ENCODE results near the gene LGALS9. TPM values are rescaled to one million over a fixed set of nuclear protein-coding genes. Genes with fewer than 3 reads are reported as not detected.
"Not testable (repeated sequence)": the region's sequence is repeated elsewhere in the genome, so short reads cannot be mapped to it uniquely, and the experiment has no call there.

Gene LGALS9
- total RNA-seq, 1 donor from 2014 or later: 34.3 TPM

DNA sequence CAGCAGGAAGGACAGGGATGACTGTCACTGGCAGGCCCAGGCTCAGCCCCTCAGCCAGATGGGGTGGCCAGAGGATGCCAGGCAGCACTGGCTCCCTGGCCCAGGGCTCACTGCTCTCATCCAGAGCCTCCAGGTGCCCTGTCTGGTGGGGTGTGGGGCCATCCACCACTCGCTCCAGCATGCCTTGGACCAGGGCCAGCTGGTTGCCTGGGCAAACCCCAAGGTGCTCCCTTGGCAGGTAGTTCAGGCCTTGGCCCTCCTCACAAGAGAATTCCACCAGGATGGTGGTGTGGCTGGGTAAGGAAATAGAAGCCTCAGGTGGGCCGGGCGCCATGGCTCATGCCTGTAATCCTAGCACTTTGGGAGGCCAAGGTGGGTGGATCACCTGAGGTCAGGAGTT is 29.4 kb downstream of the LGALS9 start:
- H3K4me3 ChIP-seq: no peak overlapping the region
- TF ChIP-seq, protein P1, sequence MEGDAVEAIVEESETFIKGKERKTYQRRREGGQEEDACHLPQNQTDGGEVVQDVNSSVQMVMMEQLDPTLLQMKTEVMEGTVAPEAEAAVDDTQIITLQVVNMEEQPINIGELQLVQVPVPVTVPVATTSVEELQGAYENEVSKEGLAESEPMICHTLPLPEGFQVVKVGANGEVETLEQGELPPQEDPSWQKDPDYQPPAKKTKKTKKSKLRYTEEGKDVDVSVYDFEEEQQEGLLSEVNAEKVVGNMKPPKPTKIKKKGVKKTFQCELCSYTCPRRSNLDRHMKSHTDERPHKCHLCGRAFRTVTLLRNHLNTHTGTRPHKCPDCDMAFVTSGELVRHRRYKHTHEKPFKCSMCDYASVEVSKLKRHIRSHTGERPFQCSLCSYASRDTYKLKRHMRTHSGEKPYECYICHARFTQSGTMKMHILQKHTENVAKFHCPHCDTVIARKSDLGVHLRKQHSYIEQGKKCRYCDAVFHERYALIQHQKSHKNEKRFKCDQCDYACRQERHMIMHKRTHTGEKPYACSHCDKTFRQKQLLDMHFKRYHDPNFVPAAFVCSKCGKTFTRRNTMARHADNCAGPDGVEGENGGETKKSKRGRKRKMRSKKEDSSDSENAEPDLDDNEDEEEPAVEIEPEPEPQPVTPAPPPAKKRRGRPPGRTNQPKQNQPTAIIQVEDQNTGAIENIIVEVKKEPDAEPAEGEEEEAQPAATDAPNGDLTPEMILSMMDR (IDR thresholded peaks at IDR 0.05): no peak
- H3K27ac ChIP-seq: no peak overlapping the region
- no peaks in the 10 kb centered on the region for H3K27me3 ChIP-seq
- H3K9me3 ChIP-seq: no peaks in the 10 kb centered on the region
- intact Hi-C loops (cut with DNase I): no loop called here
- no peaks in the 10 kb centered on the region for H3K36me3 ChIP-seq
- DNase-seq (ENCODE audit: low spot score in 2 of 2): no peak
- no peaks in the 10 kb centered on the region for H3K4me1 ChIP-seq

- H3K9me3 ChIP-seq: no peaks in the 10 kb centered on the region
- H3K4me3 ChIP-seq: no peak overlapping the region
- H3K4me1 ChIP-seq: no peaks in the 10 kb centered on the region
- H3K27ac ChIP-seq: no peak overlapping the region
- DNase-seq (ENCODE audit: low spot score in 2 of 2): no peak
- intact Hi-C loops (cut with DNase I): no loop called here
- no peaks in the 10 kb centered on the region for H3K36me3 ChIP-seq
- TF ChIP-seq, protein P1 (IDR thresholded peaks at IDR 0.05): no peak
- H3K27me3 ChIP-seq: no peaks in the 10 kb centered on the region
These were observed 33.1 kb downstream of the LGALS9 start for GRCh38 chr17:27663936-27664605.

GRCh38 chr17:27664606-27664965 is 33.6 kb downstream of the LGALS9 start:
- TF ChIP-seq, protein P1 (IDR thresholded peaks at IDR 0.05): no peak
- Histone ChIP-seq H3K4me3 (no peak overlapping the region), H3K9me3 (no peaks in the 10 kb centered on the region), H3K27ac (no peak overlapping the region), H3K36me3 (no peaks in the 10 kb centered on the region), H3K4me1 (no peaks in the 10 kb centered on the region), H3K27me3 (no peaks in the 10 kb centered on the region)
- DNase-seq (ENCODE audit: low spot score in 2 of 2): no peak
- intact Hi-C loops (cut with DNase I): no loop called here

DNA sequence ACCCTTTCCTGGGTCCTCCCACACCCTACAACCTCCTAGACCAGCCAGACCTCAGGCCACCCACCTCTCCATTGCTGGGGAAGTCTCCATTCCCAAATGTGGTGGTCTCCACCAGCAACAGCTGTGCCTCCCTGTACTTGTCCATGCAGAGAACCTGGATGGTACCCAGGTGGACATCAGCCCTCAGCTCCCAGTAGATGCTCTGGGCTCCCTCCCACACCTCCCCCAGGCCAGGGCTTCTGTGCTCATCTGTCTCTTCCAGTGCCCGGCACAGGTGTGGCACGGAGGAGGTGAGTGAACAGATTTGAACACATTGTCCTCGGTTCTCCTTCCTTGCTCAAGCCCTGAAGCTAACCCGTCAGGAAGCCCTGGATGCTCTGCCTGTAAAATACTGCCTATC is 34.6 kb downstream of the LGALS9 start:
- Histone ChIP-seq H3K27ac (no peak overlapping the region), H3K4me1 (no peaks in the 10 kb centered on the region), H3K36me3 (no peaks in the 10 kb centered on the region), H3K27me3 (no peaks in the 10 kb centered on the region), H3K4me3 (no peak overlapping the region), H3K9me3 (no peaks in the 10 kb centered on the region)
- TF ChIP-seq, protein P1 (IDR thresholded peaks at IDR 0.05): no peak
- DNase-seq (ENCODE audit: low spot score in 2 of 2): no peak
- intact Hi-C loops (cut with DNase I): no loop called here

DNA sequence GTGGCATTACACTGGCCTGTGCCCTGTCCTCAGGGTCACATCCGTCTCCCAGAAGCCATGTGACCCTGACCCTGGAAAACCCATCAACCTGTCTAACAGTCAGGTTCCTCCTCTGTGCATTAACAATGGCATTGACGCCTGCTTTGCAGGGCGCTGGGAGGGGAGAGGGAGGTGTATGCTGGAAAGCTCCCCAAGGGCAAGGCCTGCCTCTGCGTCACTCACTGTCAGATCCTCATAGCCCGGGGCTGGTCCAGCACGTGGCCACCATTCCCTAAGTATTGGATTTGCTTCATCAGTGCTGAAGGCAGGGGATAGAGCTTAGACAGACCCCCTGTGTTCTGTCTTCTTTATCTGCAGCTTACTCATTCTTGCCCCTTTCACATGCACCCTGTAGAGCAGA is 35.3 kb downstream of the LGALS9 start:
- H3K27me3 ChIP-seq; H3K9me3 ChIP-seq; H3K27ac ChIP-seq; H3K4me1 ChIP-seq; intact Hi-C loops (cut with DNase I); H3K36me3 ChIP-seq; H3K4me3 ChIP-seq; DNase-seq (ENCODE audit: low spot score in 2 of 2): not testable (repeated sequence)

DNA sequence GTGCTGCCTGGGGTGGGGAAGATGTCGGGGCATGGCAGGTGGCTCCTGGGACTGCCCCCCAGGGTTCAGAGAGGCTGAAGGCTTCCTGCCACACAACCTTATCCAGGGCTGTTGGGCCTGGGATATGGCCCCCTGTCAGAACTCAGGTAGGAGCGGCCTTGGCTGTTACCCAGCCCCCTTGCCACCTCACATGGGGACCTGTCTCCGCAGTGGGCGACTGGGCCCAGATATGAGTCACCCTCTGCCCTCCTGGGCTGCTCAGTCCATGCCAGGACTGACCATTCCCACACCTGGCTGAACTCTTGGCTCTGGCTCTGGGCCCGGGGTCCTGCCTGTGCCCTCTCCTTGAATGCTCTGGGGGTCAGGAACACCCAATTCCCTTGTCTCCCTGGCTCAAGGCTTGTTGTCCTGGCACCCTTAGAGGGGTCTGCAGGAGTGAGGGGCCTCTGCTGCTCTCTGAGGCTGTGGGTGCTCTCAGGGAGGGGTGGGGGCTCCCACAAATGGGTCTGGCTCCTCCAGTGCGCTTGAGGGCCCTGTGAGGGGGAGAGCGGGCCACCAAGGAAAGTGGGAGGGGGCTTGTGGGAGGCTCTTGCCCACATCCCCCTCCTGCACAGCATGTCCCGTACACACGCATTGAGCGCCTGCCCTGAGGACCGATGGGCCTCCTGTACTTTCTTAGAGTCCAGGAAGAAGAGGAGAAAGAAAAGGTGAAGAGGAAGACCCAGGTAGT is 36.0 kb downstream of the LGALS9 start:
- H3K4me3 ChIP-seq: no peak overlapping the region
- H3K27ac ChIP-seq: no peak overlapping the region
- no peaks in the 10 kb centered on the region for H3K36me3 ChIP-seq
- TF ChIP-seq, protein P1 (IDR thresholded peaks at IDR 0.05): no peak
- H3K9me3 ChIP-seq: no peaks in the 10 kb centered on the region
- peak in 1 of 2 donors; percentile 46 for DNase-seq (ENCODE audit: low spot score in 2 of 2)
- no peaks in the 10 kb centered on the region for H3K4me1 ChIP-seq
- intact Hi-C loops (cut with DNase I): no loop called here
- no peaks in the 10 kb centered on the region for H3K27me3 ChIP-seq

All from ascending aorta (tissue), 2 donors.